ENCODE data around the gene RAMP3.

GRCh38 chr7:45122975-45123860, 34.4 kb upstream of the RAMP3 start:
- no peak for TF ChIP-seq EZH2 (IDR thresholded peaks at IDR 0.05)
- TF ChIP-seq POLR2AphosphoS5 (IDR thresholded peaks at IDR 0.05; ENCODE audit: borderline replicate concordance, low read depth, low read length): no peak

All from SK-N-MC (cell line).